Measurements from ENCODE around the gene PKP3. TPM values are rescaled to one million over a fixed set of nuclear protein-coding genes. Genes with fewer than 3 reads are reported as not detected.

Gene PKP3
- total RNA-seq, 2 experiments from 2014 or later, result 0.60 TPM; not detected in 1

DNA sequence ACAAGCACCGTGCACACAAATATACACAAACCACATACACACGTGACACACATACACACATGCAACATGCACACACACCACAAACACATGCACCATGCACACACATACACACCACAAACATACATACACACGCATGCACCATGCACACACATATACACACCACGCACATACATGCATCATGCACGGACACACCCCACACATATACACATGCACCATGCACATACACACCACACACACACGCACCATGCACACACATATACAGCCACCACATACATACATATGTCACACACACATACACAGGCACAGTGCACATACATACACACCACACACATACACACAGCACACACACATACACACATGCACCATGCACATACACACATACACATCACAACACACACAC is 37.4 kb upstream of the PKP3 start:
- H3K4me3 ChIP-seq (ENCODE audit: low read length), result no peak overlapping the region
- H3K27me3 Mint-ChIP-seq, result no peaks in the 10 kb centered on the region
- DNase-seq, result peak in 2 of 14 experiments; percentile 2 to 13
- ChIA-PET CTCF (interaction anchor here (1.5 to 2.6 kb wide), 4 partner anchors 17 to 51 kb away, joined by 3 to 21 read pairs (median 6); no protein-coding TSS in a partner anchor), POLR2A (interaction anchor here (1.0 to 3.2 kb wide), 9 partner anchors 27 to 150 kb away, joined by 3 to 56 read pairs (median 15); partner anchors contain the start of genes BET1L, IFITM1, PGGHG and RIC8A)
- no peaks in the 10 kb centered on the region for H3K36me3 Mint-ChIP-seq (ENCODE audit: low read depth)
- H3K27ac ChIP-seq (ENCODE audit: low read depth in 1 of 2, low read length in 2 of 2), result no peak overlapping the region
- H3K4me3 Mint-ChIP-seq, result no peak overlapping the region
- no peaks in the 10 kb centered on the region for H3K9me3 Mint-ChIP-seq
- ATAC-seq (ENCODE audit: poor library complexity), result no peak
- intact Hi-C loops (cut with DNase I, micrococcal nuclease), result loop anchor here (2.0 to 10.0 kb wide), 5 partner anchors 49 to 1408 kb away; partner anchors contain the start of genes BET1L (in 1 of the 2), CTSD (in 1 of the 2), IFITM2 (in 1 of the 2) and PTDSS2 (in 1 of the 2)
- H3K4me1 Mint-ChIP-seq (ENCODE audit: low read depth), result peaks cover 37% of the 10 kb centered on the region
- TF ChIP-seq, protein P1, sequence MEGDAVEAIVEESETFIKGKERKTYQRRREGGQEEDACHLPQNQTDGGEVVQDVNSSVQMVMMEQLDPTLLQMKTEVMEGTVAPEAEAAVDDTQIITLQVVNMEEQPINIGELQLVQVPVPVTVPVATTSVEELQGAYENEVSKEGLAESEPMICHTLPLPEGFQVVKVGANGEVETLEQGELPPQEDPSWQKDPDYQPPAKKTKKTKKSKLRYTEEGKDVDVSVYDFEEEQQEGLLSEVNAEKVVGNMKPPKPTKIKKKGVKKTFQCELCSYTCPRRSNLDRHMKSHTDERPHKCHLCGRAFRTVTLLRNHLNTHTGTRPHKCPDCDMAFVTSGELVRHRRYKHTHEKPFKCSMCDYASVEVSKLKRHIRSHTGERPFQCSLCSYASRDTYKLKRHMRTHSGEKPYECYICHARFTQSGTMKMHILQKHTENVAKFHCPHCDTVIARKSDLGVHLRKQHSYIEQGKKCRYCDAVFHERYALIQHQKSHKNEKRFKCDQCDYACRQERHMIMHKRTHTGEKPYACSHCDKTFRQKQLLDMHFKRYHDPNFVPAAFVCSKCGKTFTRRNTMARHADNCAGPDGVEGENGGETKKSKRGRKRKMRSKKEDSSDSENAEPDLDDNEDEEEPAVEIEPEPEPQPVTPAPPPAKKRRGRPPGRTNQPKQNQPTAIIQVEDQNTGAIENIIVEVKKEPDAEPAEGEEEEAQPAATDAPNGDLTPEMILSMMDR (IDR thresholded peaks at IDR 0.05), result no peak
- H3K27ac Mint-ChIP-seq, result no peak overlapping the region
- peaks cover 0 to 17% of the 10 kb centered on the region in 2 experiments for H3K9me3 ChIP-seq (ENCODE audit: control insufficient read depth in 1 of 2, insufficient read depth in 1 of 2, low read length in 2 of 2)
- H3K4me1 ChIP-seq (ENCODE audit: insufficient read depth, low read length), result peaks cover 25% of the 10 kb centered on the region
- no peaks in the 10 kb centered on the region for H3K27me3 ChIP-seq (ENCODE audit: control insufficient read depth in 1 of 2, insufficient read depth in 2 of 2, low read length in 2 of 2)
- H3K36me3 ChIP-seq (ENCODE audit: insufficient read depth, low read length), result no peaks in the 10 kb centered on the region

DNA sequence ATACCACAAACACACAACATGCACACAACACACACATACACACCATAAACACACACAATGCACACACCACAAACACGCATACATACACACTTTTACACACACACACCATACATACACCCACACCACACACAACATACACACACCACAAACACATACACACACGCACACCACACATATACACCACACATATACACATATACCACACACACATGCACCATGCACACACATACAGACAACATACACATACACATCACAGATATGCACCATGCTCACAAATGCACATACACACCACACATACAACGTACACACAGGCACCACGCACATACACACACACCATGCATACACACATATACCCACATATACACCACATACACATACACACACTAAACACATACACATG is 36.4 kb upstream of the PKP3 start:
- H3K27me3 Mint-ChIP-seq, result no peaks in the 10 kb centered on the region
- no peak overlapping the region for H3K27ac Mint-ChIP-seq
- POLR2A ChIA-PET, result no interaction called here
- ATAC-seq (ENCODE audit: poor library complexity) (no peak), DNase-seq (peak in 1 of 14 experiments; percentile 15)
- no peaks in the 10 kb centered on the region for H3K9me3 Mint-ChIP-seq
- Histone ChIP-seq H3K27me3 (ENCODE audit: control insufficient read depth in 1 of 2, insufficient read depth in 2 of 2, low read length in 2 of 2) (no peaks in the 10 kb centered on the region), H3K4me1 (ENCODE audit: insufficient read depth, low read length) (peaks cover 25% of the 10 kb centered on the region), H3K36me3 (ENCODE audit: insufficient read depth, low read length) (no peaks in the 10 kb centered on the region), H3K9me3 (ENCODE audit: control insufficient read depth in 1 of 2, insufficient read depth in 1 of 2, low read length in 2 of 2) (peaks cover 0 to 20% of the 10 kb centered on the region in 2 experiments), H3K27ac (ENCODE audit: low read depth in 1 of 2, low read length in 2 of 2) (no peak overlapping the region), H3K4me3 (ENCODE audit: low read length) (no peak overlapping the region)
- TF ChIP-seq, protein P1 (IDR thresholded peaks at IDR 0.05), result no peak
- no peak overlapping the region for H3K4me3 Mint-ChIP-seq
- intact Hi-C loops (cut with DNase I, micrococcal nuclease), result loop anchor here (2.0 to 10.0 kb wide), 5 partner anchors 50 to 1407 kb away; partner anchors contain the start of genes BET1L (in 1 of the 2), CTSD (in 1 of the 2), IFITM2 (in 1 of the 2) and PTDSS2 (in 1 of the 2)
- H3K36me3 Mint-ChIP-seq (ENCODE audit: low read depth), result no peaks in the 10 kb centered on the region
- CTCF ChIA-PET, result interaction anchor here (2.1 kb wide), 1 partner anchor 107 kb away, joined by 7 read pairs; no protein-coding TSS in a partner anchor
- peaks cover 32% of the 10 kb centered on the region for H3K4me1 Mint-ChIP-seq (ENCODE audit: low read depth)

DNA sequence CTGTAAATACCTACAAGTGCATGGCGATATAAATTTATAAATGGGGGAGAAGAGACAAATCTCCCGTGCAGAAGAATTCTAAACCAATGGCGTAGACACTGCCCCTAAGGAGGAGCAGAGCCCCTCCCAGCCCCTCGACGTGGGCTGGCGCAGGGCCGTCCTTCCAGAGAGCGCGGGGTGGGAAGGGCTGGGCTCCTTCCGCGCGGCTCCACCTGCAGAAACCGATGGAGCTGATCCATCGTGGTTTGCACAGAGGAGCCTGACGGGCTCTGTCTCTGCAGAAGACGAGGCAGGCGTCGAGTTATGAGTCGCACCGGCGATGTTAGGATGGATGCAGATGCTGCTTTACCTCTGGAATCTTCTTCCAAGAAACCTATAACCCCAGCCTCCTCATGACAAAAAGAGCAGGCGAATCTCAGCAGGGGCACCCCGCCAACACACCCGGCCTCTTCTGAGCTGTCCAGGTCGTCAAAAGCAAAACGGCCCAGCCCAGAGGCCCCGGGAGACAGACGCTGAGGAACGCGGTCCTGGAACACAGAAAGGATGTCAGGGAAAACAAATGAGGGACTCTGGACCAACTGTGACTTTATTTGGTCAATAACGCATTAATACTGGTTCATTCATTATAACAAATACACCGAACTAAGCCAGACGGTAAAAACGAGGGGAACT is 35.7 kb upstream of the PKP3 start:
- POLR2A ChIA-PET, result no interaction called here
- DNase-seq (peak in 1 of 14 experiments; percentile 21), ATAC-seq (ENCODE audit: poor library complexity) (no peak)
- Histone ChIP-seq H3K36me3 (ENCODE audit: insufficient read depth, low read length) (no peaks in the 10 kb centered on the region), H3K9me3 (ENCODE audit: control insufficient read depth in 1 of 2, insufficient read depth in 1 of 2, low read length in 2 of 2) (peaks cover 0 to 20% of the 10 kb centered on the region in 2 experiments), H3K4me3 (ENCODE audit: low read length) (no peak overlapping the region), H3K27ac (ENCODE audit: low read depth in 1 of 2, low read length in 2 of 2) (no peak overlapping the region), H3K4me1 (ENCODE audit: insufficient read depth, low read length) (peaks cover 25% of the 10 kb centered on the region), H3K27me3 (ENCODE audit: control insufficient read depth in 1 of 2, insufficient read depth in 2 of 2, low read length in 2 of 2) (no peaks in the 10 kb centered on the region)
- Mint-ChIP-seq H3K27ac (no peak overlapping the region), H3K36me3 (ENCODE audit: low read depth) (no peaks in the 10 kb centered on the region), H3K4me3 (no peak overlapping the region), H3K27me3 (no peaks in the 10 kb centered on the region), H3K9me3 (no peaks in the 10 kb centered on the region), H3K4me1 (ENCODE audit: low read depth) (peaks cover 25% of the 10 kb centered on the region)
- TF ChIP-seq, protein P1 (IDR thresholded peaks at IDR 0.05), result no peak
- CTCF ChIA-PET, result interaction anchor here (1.4 to 2.1 kb wide), 2 partner anchors 54 to 107 kb away, joined by 4 to 7 read pairs; no protein-coding TSS in a partner anchor
- intact Hi-C loops (cut with DNase I, micrococcal nuclease), result loop anchor here (5.0 to 10.0 kb wide), 4 partner anchors 51 to 1407 kb away; partner anchors contain the start of genes BET1L (in 1 of the 2), CTSD (in 1 of the 2), IFITM2 (in 1 of the 2) and RIC8A (in 1 of the 2)

Measured in CD4-positive, alpha-beta T cell (primary cell).